ENCODE data around the gene APOB.
A peak's percentile ranks its signal among the peaks of the same experiment; 100 is the strongest.

- TF ChIP-seq ZNF580 (CRISPR knock-in tag; IDR thresholded peaks at IDR 0.05; ENCODE audit: borderline replicate concordance, low read depth) (no peak), SETDB1 (CRISPR knock-in tag; IDR thresholded peaks at IDR 0.05; ENCODE audit: borderline replicate concordance) (no peak), CTCF (CRISPR knock-in tag; IDR thresholded peaks at IDR 0.05) (no peak), ZBTB21 (CRISPR knock-in tag; IDR thresholded peaks at IDR 0.05) (no peak), MAFF (IDR thresholded peaks at IDR 0.05; ENCODE audit: low read depth, low read length) (no peak), ZBTB4 (CRISPR knock-in tag; IDR thresholded peaks at IDR 0.05; ENCODE audit: borderline replicate concordance) (0 out of 2 replicates have a peak, but pooled peaks have one; percentile 70), POLR2A (IDR thresholded peaks at IDR 0.05; ENCODE audit: insufficient read depth in 1 of 2, low read depth in 2 of 2, low read length in 2 of 2) (0 out of 4 replicates have a peak, but pooled peaks of 1 of the 2 experiments have one; percentile 1), ZNF747 (CRISPR knock-in tag; IDR thresholded peaks at IDR 0.05; ENCODE audit: borderline replicate concordance) (peak; percentile 60; the same call in 1 of the 2 replicates), PATZ1 (CRISPR knock-in tag; IDR thresholded peaks at IDR 0.05) (no peak), USF2 (IDR thresholded peaks at IDR 0.05; ENCODE audit: low read depth, low read length) (no peak), USF2 (CRISPR knock-in tag; IDR thresholded peaks at IDR 0.05; ENCODE audit: borderline replicate concordance) (no peak; the same call in 1 of the 2 replicates), AGO1 (IDR thresholded peaks at IDR 0.05; ENCODE audit: low read depth, low read length, poor library complexity, severe bottlenecking) (no peak)
Measured at GRCh38 chr2:21035974-21036707, 7.7 kb downstream of the APOB start.

Measured in HepG2 (cell line).